Measurements from ENCODE around the gene SNAPC2. TPM values are rescaled to one million over a fixed set of nuclear protein-coding genes. Genes with fewer than 3 reads are reported as not detected.

The SNAPC2 gene
- total RNA-seq, 2 donors from 2014 or later: 14.1 to 16.5 TPM

DNA sequence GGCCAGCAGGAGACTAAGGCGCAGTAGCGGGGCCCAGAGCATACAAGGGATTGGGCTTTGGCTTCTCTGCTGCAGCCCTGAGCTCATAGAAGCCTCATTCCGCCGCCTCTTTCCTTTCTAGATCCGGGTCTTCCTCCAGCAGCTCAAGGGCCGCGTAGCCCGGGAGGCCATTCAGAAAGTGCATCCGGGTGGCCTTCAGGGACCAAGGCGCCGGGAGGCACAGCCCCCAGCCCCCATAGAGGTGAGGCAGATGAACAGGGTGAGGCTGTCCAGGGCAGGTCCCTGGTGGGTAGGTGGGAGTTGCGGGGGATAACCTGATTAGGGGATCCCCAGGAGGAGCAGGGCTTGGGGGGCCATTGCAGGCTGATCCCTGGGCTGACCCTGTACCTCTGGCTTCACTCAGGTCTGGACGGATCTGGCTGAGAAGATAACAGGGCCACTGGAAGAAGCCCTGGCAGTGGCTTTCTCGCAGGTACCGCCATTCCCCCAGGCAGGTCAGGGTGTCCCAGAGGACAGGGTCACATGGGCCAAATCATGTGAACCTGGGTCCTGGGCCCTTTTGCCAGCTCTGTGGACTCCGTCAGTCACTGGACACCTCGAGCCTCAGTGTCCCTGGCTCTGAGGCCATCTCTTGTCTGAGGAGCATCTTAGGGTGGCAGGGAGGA is 1.3 kb downstream of the SNAPC2 start:
- no peaks in the 10 kb centered on the region for H3K9me3 ChIP-seq
- peaks cover 15% of the 10 kb centered on the region for H3K36me3 ChIP-seq
- TF ChIP-seq, protein P1, sequence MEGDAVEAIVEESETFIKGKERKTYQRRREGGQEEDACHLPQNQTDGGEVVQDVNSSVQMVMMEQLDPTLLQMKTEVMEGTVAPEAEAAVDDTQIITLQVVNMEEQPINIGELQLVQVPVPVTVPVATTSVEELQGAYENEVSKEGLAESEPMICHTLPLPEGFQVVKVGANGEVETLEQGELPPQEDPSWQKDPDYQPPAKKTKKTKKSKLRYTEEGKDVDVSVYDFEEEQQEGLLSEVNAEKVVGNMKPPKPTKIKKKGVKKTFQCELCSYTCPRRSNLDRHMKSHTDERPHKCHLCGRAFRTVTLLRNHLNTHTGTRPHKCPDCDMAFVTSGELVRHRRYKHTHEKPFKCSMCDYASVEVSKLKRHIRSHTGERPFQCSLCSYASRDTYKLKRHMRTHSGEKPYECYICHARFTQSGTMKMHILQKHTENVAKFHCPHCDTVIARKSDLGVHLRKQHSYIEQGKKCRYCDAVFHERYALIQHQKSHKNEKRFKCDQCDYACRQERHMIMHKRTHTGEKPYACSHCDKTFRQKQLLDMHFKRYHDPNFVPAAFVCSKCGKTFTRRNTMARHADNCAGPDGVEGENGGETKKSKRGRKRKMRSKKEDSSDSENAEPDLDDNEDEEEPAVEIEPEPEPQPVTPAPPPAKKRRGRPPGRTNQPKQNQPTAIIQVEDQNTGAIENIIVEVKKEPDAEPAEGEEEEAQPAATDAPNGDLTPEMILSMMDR (IDR thresholded peaks at IDR 0.05): no peak
- peak overlapping the region; percentile 57 to 94 for H3K27ac ChIP-seq
- H3K4me3 ChIP-seq: peak overlapping the region; percentile 73 to 88
- H3K27me3 ChIP-seq: peaks cover 0 to 9% of the 10 kb centered on the region in 2 donors
- peaks cover 0 to 60% of the 10 kb centered on the region in 2 donors for H3K4me1 ChIP-seq
- DNase-seq (ENCODE audit: low spot score): no peak

DNA sequence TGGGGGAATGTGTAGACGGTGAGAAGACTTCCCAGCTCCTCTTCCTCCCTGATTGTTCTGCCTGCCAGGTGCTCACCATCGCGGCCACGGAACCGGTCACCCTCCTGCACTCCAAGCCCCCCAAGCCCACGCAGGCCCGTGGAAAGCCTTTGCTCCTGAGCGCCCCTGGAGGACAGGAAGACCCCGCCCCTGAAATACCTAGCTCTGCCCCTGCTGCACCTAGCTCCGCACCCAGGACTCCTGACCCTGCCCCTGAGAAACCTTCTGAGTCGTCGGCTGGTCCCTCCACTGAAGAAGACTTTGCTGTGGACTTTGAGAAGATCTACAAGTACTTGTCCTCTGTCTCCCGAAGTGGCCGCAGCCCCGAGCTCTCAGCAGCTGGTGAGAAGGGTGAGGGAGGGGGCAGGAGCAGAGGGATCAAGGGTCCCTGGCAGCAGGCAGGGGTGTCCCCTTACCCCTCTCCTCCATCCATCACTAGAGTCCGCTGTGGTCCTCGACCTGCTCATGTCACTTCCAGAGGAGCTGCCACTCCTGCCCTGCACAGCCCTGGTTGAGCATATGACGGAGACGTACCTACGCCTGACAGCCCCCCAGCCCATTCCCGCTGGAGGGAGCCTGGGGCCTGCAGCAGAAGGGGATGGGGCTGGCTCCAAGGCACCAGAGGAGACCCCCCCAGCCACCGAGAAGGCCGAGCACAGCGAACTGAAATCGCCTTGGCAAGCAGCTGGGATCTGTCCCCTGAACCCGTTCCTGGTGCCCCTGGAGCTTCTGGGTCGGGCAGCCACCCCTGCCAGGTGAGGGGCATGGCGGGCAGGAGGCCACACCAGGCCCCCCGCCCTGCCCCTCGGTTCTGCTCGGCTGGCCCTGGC is 2.1 kb downstream of the SNAPC2 start:
- H3K36me3 ChIP-seq: peaks cover 15% of the 10 kb centered on the region
- TF ChIP-seq, protein P1 (IDR thresholded peaks at IDR 0.05): no peak
- no peak overlapping the region for H3K27ac ChIP-seq
- H3K4me1 ChIP-seq: peaks cover 0 to 60% of the 10 kb centered on the region in 2 donors
- peaks cover 0 to 9% of the 10 kb centered on the region in 2 donors for H3K27me3 ChIP-seq
- H3K9me3 ChIP-seq: no peaks in the 10 kb centered on the region
- H3K4me3 ChIP-seq: no peak overlapping the region
- no peak for DNase-seq (ENCODE audit: low spot score)

DNA sequence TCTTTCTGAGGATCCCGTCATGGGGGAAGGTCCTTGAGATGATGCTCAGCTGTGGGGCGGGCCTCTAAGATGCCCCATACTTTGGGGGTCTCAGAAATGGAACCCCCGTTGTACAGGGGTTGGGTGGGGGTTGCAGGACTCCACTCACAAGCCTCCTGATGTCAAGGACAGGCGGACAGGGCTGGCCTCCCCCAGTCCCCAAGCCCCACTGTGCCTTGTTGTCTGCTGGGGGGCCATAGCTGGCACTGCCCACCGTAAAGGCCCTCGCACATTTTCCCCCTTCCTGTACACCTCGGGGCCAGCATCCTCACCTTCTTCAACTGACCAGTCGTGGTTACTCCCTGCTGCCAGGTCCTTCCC is 2.7 kb downstream of the SNAPC2 start:
- peaks cover 15% of the 10 kb centered on the region for H3K36me3 ChIP-seq
- DNase-seq (ENCODE audit: low spot score): no peak
- no peak overlapping the region for H3K27ac ChIP-seq
- H3K4me1 ChIP-seq: peaks cover 0 to 60% of the 10 kb centered on the region in 2 donors
- no peaks in the 10 kb centered on the region for H3K9me3 ChIP-seq
- H3K27me3 ChIP-seq: peaks cover 0 to 4% of the 10 kb centered on the region in 2 donors
- H3K4me3 ChIP-seq: no peak overlapping the region
- TF ChIP-seq, protein P1 (IDR thresholded peaks at IDR 0.05): no peak

DNA sequence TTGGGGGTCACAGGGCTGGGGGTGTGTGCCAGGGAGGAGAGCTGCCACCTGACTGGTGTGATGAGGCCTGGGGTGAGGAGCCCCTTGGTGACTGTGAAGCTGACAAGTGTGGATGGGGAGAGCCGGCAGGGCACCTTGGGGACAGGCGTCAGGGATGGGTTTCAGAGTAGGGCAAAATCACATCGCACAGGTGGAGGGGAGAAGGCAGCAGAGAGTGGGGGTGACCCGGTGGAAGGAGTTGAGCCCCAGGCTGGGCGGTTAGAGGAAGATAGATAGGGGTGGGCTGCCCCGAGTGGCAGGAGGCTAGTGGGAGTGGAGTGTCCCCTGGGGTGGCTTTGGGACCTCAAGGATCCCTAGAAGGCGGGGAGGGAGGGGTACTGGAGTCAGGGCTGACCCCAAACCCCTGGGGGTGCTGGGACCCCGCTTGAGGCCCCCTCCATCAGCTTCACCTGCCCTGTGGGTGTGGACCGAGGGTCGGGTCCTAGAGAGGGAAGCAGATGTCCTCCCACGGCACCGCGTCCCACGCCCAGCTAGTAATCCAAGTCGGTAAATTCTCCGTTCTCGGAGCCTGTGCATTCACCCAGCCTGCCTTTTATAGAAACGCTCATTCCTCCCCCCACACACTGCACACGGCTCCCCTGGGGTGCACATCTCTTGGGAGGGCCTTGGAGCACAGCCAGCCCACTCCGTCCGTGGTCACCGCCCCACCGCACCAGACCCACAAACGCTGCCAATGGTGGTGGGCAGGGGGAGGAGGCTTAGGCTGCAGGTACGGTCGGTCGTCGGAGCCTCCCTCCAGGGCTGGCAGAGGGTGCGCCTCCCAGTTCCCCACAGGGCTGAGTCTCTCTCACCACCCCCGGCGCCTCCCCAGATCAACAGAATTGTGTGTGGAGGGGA is 3.4 kb downstream of the SNAPC2 start:
- H3K27ac ChIP-seq: no peak overlapping the region
- no peak for DNase-seq (ENCODE audit: low spot score)
- H3K36me3 ChIP-seq: peaks cover 15% of the 10 kb centered on the region
- TF ChIP-seq, protein P1 (IDR thresholded peaks at IDR 0.05): no peak
- H3K4me3 ChIP-seq: no peak overlapping the region
- H3K9me3 ChIP-seq: no peaks in the 10 kb centered on the region
- H3K27me3 ChIP-seq: no peaks in the 10 kb centered on the region
- H3K4me1 ChIP-seq: peaks cover 0 to 65% of the 10 kb centered on the region in 2 donors

DNA sequence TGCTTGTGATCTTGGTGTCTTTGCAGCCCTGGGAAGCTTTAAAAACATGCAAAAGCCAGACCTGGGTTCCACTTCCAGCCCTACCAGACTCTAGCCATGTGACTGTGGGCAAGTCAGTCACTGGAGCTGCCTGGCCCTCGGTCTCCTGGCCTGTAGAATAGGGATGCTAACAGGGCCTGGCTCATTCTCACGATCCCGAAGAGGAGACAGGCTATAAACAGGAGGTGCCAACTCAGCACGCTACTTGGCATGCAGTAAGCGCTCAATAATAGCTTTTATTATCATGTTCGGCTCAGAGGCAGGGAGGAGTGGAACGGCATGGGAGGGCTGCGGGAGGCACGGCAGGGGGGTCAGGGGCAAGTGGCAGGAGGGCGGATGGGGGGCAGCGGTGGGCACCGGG is 4.1 kb downstream of the SNAPC2 start:
- Histone ChIP-seq H3K4me1 (peaks cover 0 to 66% of the 10 kb centered on the region in 2 donors), H3K36me3 (peaks cover 15% of the 10 kb centered on the region), H3K27me3 (no peaks in the 10 kb centered on the region), H3K27ac (no peak overlapping the region), H3K9me3 (no peaks in the 10 kb centered on the region), H3K4me3 (no peak overlapping the region)
- TF ChIP-seq, protein P1 (IDR thresholded peaks at IDR 0.05): no peak
- DNase-seq (ENCODE audit: low spot score): no peak
